Measurements from ENCODE around the gene ATP5PO.
"Not testable (repeated sequence)": the region's sequence is repeated elsewhere in the genome, so short reads cannot be mapped to it uniquely, and the experiment has no call there.

The ATP5PO gene

GRCh38 chr21:33897739-33898138 lies 17.9 kb downstream of the ATP5PO start:
- no peak for DNase-seq

GRCh38 chr21:33897098-33897497 lies 18.5 kb downstream of the ATP5PO start:
- no peak for DNase-seq

- DNase-seq, result no peak
Observed at GRCh38 chr21:33896691-33897090, 18.9 kb downstream of the ATP5PO start.

- no peak for DNase-seq
Observed at GRCh38 chr21:33895356-33895755, 20.2 kb downstream of the ATP5PO start.

GRCh38 chr21:33894736-33895288 lies 20.8 kb downstream of the ATP5PO start:
- DNase-seq, result peak; percentile 8

- no peak for DNase-seq
Observed at GRCh38 chr21:33893917-33894316, 21.7 kb downstream of the ATP5PO start.

GRCh38 chr21:33892853-33893252 lies 22.8 kb downstream of the ATP5PO start:
- no peak for DNase-seq

- DNase-seq, result no peak
Observed at GRCh38 chr21:33890187-33890586, 25.4 kb downstream of the ATP5PO start.

GRCh38 chr21:33886321-33886720 lies 29.3 kb downstream of the ATP5PO start:
- no peak for DNase-seq

- DNase-seq, result no peak
Observed at GRCh38 chr21:33885172-33885514, 30.5 kb downstream of the ATP5PO start.

- DNase-seq, result no peak
Observed at GRCh38 chr21:33884376-33885171, 31.0 kb downstream of the ATP5PO start.

GRCh38 chr21:33883118-33883517 lies 32.5 kb downstream of the ATP5PO start:
- no peak for DNase-seq

- no peak for DNase-seq
Observed at GRCh38 chr21:33881689-33882440, 33.7 kb downstream of the ATP5PO start.

GRCh38 chr21:33880626-33881025 lies 35.0 kb downstream of the ATP5PO start:
- DNase-seq, result no peak

GRCh38 chr21:33878824-33879223 lies 36.8 kb downstream of the ATP5PO start:
- no peak for DNase-seq

GRCh38 chr21:33875026-33875695 lies 40.4 kb downstream of the ATP5PO start:
- DNase-seq, result no peak

GRCh38 chr21:33874161-33874560 lies 41.4 kb downstream of the ATP5PO start:
- DNase-seq, result no peak

GRCh38 chr21:33872881-33873515 lies 42.6 kb downstream of the ATP5PO start:
- no peak for DNase-seq

- DNase-seq, result no peak
Observed at GRCh38 chr21:33871171-33871570, 44.4 kb downstream of the ATP5PO start.

GRCh38 chr21:33870768-33871167 lies 44.8 kb downstream of the ATP5PO start:
- DNase-seq, result no peak

GRCh38 chr21:33869873-33870272 lies 45.7 kb downstream of the ATP5PO start:
- DNase-seq, result no peak

GRCh38 chr21:33867868-33868267 lies 47.7 kb downstream of the ATP5PO start:
- DNase-seq, result not testable (repeated sequence)

GRCh38 chr21:33866826-33867225 lies 48.8 kb downstream of the ATP5PO start:
- DNase-seq, result no peak

Data from NCI-H2081 treated with DMSO at 0.1 percent for 48 hours (cell line).